HG03378 (cell line): Measurements from ENCODE around the gene KIF5B.
"Not testable (repeated sequence)": the region's sequence is repeated elsewhere in the genome, so short reads cannot be mapped to it uniquely, and the experiment has no call there.

Source experiments
- ATAC-seq: cut with Tn5 transposase; IDR thresholded peaks from one replicate; pipeline ENCODE4 v1.9.1; 2021; ENCODE audit warnings: mild to moderate bottlenecking, moderate library complexity; ENCODE audit not compliant: unreplicated experiment

KIF5B gene

DNA sequence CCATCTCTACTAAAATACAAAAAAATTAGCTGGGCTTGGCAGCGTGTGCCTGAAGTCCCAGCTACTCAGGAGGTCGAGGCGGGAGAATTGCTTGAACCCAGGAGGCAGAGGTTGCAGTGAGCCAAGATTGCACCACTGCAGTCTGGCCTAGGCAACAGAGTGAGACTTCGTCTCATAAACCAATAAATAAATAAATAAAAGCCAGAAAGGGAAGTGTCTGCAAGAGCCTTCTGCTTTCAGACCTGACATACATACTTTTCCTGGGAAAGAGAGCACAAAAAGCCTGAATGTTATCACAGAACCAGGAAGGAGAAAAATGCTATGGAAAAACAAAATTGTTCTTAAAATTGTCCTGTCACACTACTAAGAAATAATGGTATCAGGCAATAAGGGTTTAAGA lies 4.1 kb upstream of the KIF5B start:
- ATAC-seq: no peak

DNA sequence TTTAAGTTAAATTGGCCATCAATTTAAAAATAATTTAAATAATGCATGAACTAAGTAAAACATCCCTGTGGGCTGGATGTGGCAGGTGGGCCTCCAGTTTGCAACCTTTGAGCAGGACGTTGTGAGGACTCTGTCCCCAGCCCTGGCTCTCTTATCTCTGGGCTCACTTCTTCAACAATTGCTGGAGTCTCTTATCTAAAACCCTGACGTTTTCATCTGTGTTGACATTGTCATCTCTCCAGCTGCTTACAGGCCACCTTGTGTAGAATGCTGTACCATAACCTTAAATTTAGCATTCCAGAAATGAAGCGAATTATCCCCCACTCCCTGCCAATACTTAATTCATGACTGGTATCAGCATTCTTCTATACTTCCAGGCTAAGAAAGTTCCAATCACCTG lies 3.2 kb upstream of the KIF5B start:
- ATAC-seq: no peak

DNA sequence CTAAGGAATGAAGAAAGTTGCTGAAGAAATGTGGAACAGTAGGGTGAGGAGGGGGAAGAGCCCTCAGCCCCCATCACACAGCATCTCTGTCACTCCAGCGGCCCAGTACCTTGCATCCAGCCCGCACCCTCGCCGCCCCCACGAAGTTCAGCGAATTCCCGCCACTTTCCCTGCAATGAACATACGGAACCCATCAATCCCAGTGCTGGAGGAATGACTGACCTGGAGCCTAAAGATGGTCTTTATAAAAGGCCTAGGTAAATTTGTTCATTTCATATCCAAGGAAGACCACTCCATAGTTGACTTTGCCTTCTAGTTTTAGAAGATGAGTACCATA lies 779 bp upstream of the KIF5B start:
- no peak for ATAC-seq

DNA sequence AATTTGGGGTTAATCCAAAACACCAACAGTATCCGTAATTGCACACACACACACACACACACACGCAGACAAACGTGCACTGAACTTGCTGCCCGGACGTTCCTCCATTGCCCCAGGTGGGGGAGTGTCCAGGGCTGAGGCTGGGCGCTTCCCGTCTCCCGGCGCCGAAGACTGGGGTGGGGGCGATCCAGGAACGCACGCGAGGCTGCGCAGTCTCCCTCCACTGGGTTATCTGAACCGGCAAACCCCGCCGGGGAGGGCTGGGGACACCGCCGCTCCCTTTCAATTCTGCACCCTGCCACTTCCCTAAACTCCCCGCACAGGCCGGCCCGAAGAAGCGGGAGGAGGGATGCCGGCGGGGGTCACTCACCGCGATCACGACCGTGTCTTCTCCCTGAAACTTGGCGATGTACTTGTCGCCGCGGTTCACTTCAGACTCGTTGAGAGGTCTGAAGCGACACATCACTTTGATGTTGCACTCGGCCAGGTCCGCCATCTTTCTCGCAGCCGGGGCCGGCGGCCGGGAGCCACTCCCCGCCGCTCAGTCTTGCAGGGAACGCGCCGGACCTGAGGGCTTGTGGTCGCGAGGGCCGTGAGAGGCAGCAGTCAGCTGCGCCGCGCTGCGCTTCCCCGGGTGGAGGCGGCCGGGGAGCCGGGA lies 618 bp downstream of the KIF5B start:
- ATAC-seq: peak; percentile 40

DNA sequence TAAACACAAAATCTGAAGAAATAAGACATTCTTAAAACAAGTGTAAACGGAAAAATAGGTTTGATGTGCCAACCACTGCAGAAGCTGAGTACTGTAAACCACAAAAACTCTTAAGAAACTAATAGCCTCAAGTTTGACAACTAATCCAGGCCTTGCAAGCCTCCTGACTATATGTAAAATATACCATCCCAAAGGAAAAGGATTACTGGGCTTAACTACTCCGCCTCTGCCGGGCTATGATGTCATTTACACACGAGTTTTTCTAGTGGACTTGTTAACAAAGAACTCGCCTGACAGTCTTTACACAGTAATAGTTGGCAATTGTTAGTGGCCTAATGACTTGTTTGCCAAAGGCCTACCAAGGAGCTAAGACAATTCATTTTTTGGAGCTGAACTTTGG lies 2.1 kb downstream of the KIF5B start:
- ATAC-seq: no peak

DNA sequence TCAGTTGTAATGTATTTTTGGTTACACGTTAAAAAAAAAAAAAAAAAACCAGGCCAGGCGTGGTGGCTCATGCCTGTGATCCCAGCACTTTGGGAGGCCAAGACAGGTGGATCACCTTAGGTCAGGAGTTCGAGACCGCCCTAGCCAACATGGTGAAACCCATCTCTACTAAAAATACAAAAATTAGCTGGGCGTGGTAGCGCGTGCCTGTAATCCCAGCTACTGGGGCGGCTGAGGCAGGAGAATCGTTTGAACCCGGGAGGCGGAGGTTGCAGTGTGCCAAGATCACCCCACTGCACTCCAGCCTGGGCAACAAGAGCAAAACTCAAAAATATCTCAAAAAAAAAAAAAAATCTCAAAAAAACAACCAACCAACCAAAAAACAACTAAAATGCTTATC lies 2.8 kb downstream of the KIF5B start:
- not testable (repeated sequence) for ATAC-seq

DNA sequence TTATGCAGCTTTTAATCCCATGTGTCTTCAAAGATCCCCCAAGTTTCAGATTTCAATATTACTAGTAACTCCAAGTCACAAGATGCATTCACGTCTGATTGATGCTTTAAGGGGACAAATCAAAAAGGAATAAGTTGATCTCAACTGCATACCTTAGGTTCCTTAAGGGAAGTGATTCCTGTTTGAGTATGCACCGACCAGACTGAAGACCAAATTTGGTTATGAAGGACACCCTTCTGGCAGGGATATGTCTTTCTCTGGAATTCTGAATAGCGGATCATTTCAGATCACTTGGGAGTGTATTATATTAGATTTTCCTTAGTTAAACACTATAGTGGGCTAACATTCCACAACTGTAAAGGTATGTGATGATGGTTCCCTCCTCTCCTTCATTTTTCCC lies 4.3 kb downstream of the KIF5B start:
- ATAC-seq: no peak

DNA sequence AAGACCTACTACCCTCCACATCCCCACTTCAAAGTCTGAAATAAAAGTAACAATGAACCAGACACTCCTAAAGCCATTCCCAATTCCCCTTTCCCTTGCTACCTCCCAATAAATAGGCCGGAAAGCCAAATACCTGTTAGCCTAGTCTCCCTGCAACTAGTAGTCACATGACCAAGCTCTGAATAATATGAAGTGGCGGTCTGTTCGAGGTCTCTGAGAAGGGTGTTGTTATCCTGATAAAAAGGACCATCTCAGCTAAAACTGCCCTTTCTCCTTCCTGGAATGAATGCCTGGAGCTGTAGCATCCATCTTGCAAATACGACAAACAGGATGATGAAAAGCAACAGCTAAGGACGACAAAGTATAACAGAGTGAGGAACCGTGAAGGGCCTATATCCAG lies 6.0 kb downstream of the KIF5B start:
- no peak for ATAC-seq

DNA sequence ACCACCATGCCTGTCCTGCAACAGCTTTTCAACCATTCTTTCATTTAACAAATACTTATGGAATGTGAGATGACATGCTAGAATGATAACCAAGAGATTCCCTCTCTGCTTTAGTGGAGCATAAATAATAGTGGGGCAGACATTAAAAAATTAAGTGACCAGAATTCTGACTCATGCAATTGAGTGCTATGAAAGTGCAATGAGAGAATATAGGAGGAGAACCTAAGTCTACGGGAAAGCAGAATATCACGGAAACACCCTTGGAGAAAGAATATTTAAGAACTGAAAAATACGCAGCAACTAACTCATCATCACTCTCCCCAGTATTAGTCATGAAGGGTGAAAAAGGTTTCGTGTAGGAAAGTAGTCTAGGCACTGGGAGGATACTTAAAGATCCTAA lies 7.1 kb downstream of the KIF5B start:
- ATAC-seq: no peak

DNA sequence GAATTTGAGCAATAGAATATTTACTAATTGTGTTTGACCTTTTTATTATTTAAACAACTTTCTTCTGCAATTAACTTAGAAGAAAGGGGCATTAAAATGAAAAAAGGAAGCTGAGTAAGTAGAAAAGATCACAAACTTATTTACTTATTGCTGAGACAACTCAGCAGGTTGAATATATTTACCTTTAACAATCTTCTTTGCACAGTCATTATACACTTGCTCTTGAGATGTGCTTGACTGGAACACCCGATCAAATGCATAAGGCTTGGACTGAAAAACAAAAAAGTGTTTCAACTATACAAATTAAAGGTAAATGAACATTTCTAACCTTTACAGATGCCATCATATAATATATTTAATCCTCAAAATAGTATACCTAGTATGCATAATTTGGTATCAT lies 7.9 kb downstream of the KIF5B start:
- ATAC-seq: no peak

DNA sequence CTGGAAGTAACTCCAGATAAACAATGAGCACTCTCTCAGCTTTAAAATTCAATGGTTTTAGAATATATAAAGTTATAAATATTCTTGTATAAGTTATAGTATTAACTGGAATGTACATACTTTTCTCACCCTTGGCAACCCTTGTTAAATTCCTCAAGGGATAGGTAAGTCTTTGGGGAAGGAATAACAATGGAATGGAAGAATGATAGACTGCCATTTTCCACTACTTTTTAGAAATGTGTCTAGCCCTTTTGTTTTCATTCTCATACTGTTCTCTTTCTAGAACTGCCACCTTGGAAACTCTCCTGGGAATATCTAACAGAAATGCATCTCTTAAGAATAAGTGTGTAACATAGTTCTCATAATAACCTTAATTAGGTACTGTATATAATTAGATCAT lies 8.3 kb downstream of the KIF5B start:
- no peak for ATAC-seq

DNA sequence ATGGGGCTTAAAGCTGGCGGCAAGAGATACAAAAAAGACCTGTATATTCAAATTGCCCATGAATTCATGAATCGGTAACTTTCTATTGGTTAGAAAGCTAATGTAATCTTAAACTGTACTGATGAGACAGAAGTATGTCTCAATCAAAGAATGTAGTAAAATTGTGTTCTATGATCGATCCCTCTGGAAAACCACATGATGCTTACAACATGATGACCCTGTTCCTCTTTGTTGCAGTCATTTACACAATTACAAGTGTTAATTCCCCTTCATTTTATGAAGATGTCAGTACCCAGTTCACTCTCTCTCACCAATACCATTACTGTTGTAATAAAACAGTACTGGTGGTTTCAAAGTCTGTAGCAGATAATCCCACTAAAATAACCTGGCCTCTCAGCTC lies 10.1 kb downstream of the KIF5B start:
- no peak for ATAC-seq

DNA sequence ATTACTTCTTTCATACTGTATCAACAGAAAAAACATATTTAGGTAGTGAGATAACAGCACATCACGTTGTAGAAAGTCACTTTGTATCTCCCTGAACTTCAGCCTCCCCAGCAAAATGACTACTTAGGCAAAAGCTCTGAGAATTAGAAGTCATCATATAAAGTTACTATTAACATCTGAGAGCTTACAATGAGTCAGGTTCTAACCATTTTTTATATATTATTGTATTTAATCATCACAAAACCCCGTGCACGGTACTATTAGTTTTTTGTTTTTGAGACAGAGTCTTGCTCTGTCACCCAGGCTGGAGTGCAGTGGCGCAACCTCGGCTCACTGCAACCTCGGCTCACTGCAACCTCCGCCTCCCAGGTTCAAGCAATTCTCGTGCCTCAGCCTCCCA lies 13.5 kb downstream of the KIF5B start:
- not testable (repeated sequence) for ATAC-seq

DNA sequence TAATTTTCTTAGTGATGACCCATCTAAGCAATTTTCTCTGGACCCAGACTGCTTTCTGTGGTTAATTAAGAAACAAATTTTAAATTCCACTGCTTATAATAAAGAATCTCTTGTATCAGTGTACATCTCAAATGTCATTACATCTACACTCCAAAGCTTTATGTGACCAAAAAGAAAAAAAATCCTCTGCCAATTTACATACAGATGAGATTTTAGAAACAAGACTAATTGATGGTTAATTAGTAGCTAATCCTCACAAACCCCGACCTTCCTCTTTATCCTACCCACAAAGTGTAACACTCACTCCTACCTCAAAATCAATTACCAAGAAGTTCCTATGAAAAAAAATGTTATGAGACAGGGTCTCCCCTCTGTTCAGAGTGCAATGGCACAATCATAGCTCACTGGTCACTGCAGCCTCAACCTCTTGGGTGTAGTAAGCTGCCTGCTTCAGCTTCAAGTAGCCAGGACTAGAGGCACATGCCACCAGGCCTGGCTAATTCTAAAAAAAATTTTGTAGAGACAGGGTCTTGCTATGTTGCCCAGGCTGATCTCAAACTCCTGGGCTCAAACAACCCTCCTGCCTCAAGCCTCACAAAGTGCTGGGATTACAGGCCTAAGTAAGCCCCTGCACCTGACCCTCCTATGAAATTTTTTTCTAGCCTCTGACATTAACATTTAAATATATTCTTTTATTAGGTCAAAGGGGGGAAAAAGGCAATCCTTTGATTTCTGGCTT lies 14.8 kb downstream of the KIF5B start:
- no peak for ATAC-seq

DNA sequence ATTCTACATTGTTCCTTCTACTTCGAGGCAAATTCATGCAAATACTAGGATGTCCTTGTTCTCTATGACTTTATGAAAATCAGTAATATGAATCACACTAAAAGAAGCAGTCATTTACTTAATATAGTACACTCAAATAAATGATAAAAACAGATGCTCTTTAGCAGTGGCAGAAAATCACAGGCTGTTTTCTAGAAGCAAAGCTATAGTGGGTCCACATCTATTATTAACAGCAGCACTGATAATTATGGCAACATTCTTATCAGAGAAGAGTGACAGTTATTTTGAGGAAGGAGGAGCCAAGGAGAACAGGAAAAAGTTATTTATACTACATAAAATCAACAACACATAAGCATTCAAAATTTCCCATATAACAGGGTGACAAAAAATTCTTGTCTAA lies 16.5 kb downstream of the KIF5B start:
- ATAC-seq: no peak

DNA sequence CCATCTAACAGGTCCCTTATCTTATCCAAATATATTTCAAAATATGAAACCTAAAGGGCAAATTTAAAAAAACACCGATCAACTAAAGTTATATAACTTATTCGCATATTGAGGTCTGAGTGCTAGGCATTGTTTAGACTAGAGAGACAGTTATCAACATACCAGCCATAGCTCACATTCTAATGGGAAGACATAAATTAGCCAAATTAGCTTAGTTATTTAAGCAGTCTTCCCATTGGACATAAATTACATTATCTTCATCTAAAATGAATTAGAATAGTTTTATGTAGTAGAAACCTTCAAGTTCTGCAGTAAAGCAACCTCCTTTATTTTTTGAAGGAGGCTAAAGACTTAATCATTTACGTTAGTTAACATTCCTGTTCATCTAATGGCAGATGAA lies 17.4 kb downstream of the KIF5B start:
- no peak for ATAC-seq

DNA sequence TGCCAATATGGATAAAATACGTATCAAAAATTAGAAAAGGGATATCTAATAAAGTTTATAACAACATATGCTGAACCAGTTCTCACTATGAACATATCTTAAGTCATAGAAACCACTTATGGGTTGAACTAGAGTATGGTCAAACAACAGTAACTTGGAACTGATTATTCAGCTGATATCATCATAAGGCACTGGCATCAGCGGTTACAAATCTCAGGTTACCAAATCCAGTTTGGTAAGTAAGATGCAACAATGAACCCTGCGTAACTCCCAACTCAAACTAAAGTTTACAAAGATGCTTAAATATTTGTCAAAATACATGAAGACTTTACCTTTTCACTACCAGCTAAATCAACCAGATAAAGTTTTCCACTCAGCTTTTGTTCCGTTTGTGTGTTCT lies 19.3 kb downstream of the KIF5B start:
- no peak for ATAC-seq

DNA sequence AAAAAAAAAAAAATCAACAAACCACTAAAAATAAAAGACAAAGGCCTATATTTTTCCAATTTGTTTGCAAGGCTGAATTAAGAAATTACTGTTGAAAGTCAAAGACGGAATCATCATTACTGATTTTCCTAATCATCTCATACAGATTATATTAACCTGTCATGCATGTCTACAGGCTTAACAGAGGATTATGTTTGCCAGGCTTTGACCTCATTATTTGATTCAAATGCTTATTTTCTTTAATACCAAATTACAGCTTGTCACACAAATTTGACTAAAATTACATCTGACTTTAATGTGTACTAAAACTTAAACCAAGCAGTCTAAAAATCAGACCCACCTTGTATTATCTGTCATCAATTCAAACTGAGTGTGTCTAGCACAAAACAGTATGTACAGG lies 21.2 kb downstream of the KIF5B start:
- no peak for ATAC-seq

DNA sequence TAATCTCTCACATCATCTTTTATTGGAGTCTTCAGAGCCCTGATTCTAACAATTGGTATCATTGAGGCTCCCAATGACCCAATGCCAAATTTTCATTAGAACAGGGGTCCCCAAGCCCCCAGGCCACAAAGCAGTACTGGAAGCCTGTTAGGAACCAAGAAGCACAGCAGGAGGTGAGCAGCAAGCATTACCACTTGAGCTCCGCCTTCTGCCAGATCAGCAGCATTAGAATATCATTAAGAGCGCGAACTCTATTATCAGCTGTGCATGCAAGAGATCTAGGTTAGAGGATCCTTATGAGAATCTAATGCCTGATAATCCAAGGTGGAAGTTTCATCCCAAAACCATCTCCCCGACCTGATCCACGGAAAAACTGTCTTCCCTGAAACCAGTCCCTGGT lies 23.1 kb downstream of the KIF5B start:
- no peak for ATAC-seq

DNA sequence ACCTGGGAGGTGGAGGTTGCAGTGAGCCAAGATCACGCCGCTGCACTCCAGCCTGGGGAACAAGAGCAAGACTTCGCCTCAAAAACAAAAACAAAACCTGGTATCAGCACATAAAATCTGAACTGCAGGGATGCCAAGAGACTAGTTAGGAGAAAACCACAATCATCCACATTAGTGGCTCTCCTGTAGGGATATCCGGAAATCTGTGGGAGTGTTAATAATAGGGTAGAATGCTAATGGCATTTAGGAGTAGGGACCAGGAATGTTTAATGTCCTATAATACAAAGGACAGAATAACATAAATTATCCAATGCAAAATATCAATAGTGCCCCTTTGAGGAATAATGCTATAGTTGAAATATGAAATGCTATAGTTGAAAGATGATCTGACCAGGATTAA lies 24.3 kb downstream of the KIF5B start:
- no peak for ATAC-seq

DNA sequence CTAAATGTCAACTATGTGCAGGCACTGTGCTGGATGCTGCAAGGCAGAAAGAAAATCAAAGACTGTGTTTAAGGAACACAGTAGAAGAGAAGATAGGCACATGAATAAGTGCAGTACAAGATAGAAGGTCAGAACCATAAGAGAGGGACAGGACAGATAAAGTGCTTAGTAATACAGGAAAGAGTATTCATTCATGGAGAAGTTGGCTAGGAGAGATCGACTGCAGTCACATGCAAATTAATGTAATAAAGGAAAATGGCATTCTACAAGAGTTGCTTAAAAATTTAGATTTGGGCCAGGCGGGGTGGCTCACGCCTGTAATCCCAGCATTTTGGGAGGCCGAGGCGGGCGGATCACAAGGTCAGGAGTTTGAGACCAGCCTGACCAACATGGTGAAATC lies 24.8 kb downstream of the KIF5B start:
- no peak for ATAC-seq

DNA sequence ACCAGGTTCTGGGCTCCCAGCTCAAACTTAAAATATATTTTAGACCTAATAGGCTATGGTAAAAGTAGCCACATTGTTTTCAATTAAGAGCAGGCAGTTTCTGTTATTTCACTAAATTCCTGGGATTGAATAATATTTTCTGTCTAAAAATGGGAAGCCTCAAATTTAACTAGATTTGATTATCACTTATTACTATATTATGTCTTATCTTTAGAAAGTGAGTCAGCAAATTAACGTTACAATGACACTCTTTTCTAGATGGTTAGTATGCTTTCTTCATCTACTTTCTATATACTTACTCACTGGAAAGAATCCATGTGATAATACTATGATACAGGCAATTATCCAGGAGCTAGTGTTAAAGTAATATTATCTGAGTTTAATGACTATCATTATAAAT lies 27.5 kb downstream of the KIF5B start:
- ATAC-seq: no peak

DNA sequence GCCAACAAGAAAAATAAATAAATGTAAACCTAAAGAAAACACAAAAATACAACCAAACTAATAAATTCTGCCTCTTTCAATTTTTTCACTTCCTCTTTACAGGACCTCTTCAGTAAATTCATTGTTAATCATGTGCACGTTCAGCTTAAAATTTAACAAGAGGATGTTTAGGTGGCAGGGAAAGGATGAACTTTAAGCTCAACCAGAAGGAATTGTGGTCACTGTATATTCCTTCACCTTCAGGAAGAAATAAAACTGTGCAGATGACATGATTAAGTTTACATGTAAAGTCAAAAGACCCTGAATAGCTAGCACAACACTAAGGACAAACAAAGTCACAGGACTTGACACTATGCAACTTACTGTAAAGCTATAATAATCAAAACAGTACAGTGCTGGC lies 33.0 kb downstream of the KIF5B start:
- no peak for ATAC-seq
